ENCODE results near the gene TRIM26.
A peak's percentile ranks its signal among the peaks of the same experiment; 100 is the strongest.
"Not testable (repeated sequence)": the region's sequence is repeated elsewhere in the genome, so short reads cannot be mapped to it uniquely, and the experiment has no call there.

Gene TRIM26

GRCh38 chr6:30212865-30213666 is at the start of gene TRIM26:
Gene TRIM26 (minus strand): TSS chr6:30213406. CDS start chr6:30199103, 14,303 bp downstream.
- DNase-seq: peak; percentile 89

GRCh38 chr6:30260036-30260504 is 46.9 kb upstream of the TRIM26 start:
- DNase-seq: no peak

- DNase-seq: peak; percentile 37
Observed at GRCh38 chr6:30259140-30260035, 46.2 kb upstream of the TRIM26 start.

- DNase-seq: no peak
Observed at GRCh38 chr6:30258204-30258603, 45.0 kb upstream of the TRIM26 start.

GRCh38 chr6:30252417-30252816 is 39.2 kb upstream of the TRIM26 start:
- not testable (repeated sequence) for DNase-seq

GRCh38 chr6:30244560-30244959 is 31.4 kb upstream of the TRIM26 start:
- no peak for DNase-seq

- DNase-seq: no peak
Observed at GRCh38 chr6:30238178-30238795, 25.1 kb upstream of the TRIM26 start.

GRCh38 chr6:30234356-30234755 is 21.1 kb upstream of the TRIM26 start:
- no peak for DNase-seq

- no peak for DNase-seq
Observed at GRCh38 chr6:30231067-30231466, 17.9 kb upstream of the TRIM26 start.

GRCh38 chr6:30227763-30228487 is 14.7 kb upstream of the TRIM26 start:
- DNase-seq: no peak

- no peak for DNase-seq
Observed at GRCh38 chr6:30227242-30227722, 14.1 kb upstream of the TRIM26 start.

GRCh38 chr6:30223339-30223738 is 10.1 kb upstream of the TRIM26 start:
- DNase-seq: no peak

- not testable (repeated sequence) for DNase-seq
Observed at GRCh38 chr6:30221956-30222355, 8.8 kb upstream of the TRIM26 start.

- not testable (repeated sequence) for DNase-seq
Observed at GRCh38 chr6:30221395-30221794, 8.2 kb upstream of the TRIM26 start.

GRCh38 chr6:30219244-30219643 is 6.0 kb upstream of the TRIM26 start:
- peak; percentile 6 for DNase-seq

GRCh38 chr6:30216096-30216495 is 2.9 kb upstream of the TRIM26 start:
- no peak for DNase-seq

GRCh38 chr6:30214657-30214982 is 1.4 kb upstream of the TRIM26 start:
- DNase-seq: no peak

GRCh38 chr6:30213957-30214656 is 901 bp upstream of the TRIM26 start:
- peak; percentile 29 for DNase-seq

GRCh38 chr6:30213667-30213956 is 406 bp upstream of the TRIM26 start:
- peak; percentile 29 for DNase-seq

- DNase-seq: no peak
Observed at GRCh38 chr6:30211899-30212298, 1.3 kb downstream of the TRIM26 start.

- no peak for DNase-seq
Observed at GRCh38 chr6:30211306-30211705, 1.9 kb downstream of the TRIM26 start.

Data from NCI-H1092 (cell line).